ENCODE measurements around the gene PDGFRB. TPM values are rescaled to one million over a fixed set of nuclear protein-coding genes. Genes with fewer than 3 reads are reported as not detected.

Gene PDGFRB
- polyA plus RNA-seq, 1 donor from 2014 or later, result not detected

DNA sequence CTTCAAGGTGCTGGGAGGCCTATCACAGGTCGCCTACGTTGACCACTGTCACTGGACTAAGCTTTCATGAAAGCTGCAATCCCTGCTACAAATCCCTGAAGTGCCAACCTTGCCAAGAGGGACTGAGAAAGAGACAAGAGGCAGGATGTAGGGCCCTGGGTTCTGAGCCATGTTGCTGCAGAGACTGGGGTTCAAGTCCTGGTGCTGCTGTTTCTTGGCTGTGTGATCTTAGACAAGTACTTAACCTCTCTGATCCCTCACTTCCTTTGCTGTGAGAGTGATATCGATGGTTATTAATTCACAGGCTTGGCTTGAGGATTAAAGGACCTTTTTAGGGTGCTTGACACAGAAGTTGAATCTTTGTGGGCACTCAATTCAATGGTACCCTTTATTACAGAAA lies 84.8 kb downstream of the PDGFRB start:
- Histone ChIP-seq H3K4me2 (ENCODE audit: low read length) (no peak overlapping the region), H3K4me3 (ENCODE audit: low read length) (no peak overlapping the region), H3K79me2 (replicated peaks; ENCODE audit: insufficient read depth, low read length) (no peaks in the 10 kb centered on the region), H3K9ac (ENCODE audit: low read length) (no peak overlapping the region), H2AFZ (ENCODE audit: low read depth, low read length) (no peak overlapping the region), H3F3A (ENCODE audit: insufficient read depth, low read length, poor library complexity, severe bottlenecking) (no peaks in the 10 kb centered on the region), H3K27me3 (ENCODE audit: insufficient read depth, low read depth, low read length) (no peaks in the 10 kb centered on the region), H3K27ac (ENCODE audit: low read length) (no peak overlapping the region), H3K9me2 (ENCODE audit: insufficient read depth, low read length) (no peaks in the 10 kb centered on the region), H3K36me3 (ENCODE audit: insufficient read depth, low read length) (no peaks in the 10 kb centered on the region), H3K9me3 (ENCODE audit: low read length) (no peaks in the 10 kb centered on the region), H4K20me1 (ENCODE audit: insufficient read depth) (no peaks in the 10 kb centered on the region)
- TF ChIP-seq EP300 (conservative IDR thresholded peaks at IDR 0.05; ENCODE audit: poor library complexity, severe bottlenecking), result no peak
- TF ChIP-seq, protein P1, sequence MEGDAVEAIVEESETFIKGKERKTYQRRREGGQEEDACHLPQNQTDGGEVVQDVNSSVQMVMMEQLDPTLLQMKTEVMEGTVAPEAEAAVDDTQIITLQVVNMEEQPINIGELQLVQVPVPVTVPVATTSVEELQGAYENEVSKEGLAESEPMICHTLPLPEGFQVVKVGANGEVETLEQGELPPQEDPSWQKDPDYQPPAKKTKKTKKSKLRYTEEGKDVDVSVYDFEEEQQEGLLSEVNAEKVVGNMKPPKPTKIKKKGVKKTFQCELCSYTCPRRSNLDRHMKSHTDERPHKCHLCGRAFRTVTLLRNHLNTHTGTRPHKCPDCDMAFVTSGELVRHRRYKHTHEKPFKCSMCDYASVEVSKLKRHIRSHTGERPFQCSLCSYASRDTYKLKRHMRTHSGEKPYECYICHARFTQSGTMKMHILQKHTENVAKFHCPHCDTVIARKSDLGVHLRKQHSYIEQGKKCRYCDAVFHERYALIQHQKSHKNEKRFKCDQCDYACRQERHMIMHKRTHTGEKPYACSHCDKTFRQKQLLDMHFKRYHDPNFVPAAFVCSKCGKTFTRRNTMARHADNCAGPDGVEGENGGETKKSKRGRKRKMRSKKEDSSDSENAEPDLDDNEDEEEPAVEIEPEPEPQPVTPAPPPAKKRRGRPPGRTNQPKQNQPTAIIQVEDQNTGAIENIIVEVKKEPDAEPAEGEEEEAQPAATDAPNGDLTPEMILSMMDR (IDR thresholded peaks at IDR 0.05; ENCODE audit: poor library complexity, severe bottlenecking), result no peak
- TF ChIP-seq POLR2AphosphoS5 (IDR thresholded peaks at IDR 0.05), result no peak
- TF ChIP-seq EZH2 (IDR thresholded peaks at IDR 0.05; ENCODE audit: borderline replicate concordance, insufficient read depth, low read length, poor library complexity, severe bottlenecking), result no peak
- no peak for TF ChIP-seq TAF1 (IDR thresholded peaks at IDR 0.05; ENCODE audit: low read depth)
- TF ChIP-seq, protein P2, sequence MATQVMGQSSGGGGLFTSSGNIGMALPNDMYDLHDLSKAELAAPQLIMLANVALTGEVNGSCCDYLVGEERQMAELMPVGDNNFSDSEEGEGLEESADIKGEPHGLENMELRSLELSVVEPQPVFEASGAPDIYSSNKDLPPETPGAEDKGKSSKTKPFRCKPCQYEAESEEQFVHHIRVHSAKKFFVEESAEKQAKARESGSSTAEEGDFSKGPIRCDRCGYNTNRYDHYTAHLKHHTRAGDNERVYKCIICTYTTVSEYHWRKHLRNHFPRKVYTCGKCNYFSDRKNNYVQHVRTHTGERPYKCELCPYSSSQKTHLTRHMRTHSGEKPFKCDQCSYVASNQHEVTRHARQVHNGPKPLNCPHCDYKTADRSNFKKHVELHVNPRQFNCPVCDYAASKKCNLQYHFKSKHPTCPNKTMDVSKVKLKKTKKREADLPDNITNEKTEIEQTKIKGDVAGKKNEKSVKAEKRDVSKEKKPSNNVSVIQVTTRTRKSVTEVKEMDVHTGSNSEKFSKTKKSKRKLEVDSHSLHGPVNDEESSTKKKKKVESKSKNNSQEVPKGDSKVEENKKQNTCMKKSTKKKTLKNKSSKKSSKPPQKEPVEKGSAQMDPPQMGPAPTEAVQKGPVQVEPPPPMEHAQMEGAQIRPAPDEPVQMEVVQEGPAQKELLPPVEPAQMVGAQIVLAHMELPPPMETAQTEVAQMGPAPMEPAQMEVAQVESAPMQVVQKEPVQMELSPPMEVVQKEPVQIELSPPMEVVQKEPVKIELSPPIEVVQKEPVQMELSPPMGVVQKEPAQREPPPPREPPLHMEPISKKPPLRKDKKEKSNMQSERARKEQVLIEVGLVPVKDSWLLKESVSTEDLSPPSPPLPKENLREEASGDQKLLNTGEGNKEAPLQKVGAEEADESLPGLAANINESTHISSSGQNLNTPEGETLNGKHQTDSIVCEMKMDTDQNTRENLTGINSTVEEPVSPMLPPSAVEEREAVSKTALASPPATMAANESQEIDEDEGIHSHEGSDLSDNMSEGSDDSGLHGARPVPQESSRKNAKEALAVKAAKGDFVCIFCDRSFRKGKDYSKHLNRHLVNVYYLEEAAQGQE (IDR thresholded peaks at IDR 0.05; ENCODE audit: borderline replicate concordance), result no peak
- no peak for TF ChIP-seq MXI1 (conservative IDR thresholded peaks at IDR 0.05; ENCODE audit: poor library complexity, severe bottlenecking)
- TF ChIP-seq RAD21 (conservative IDR thresholded peaks at IDR 0.05), result no peak
- no peak for TF ChIP-seq SMC3 (conservative IDR thresholded peaks at IDR 0.05; ENCODE audit: poor library complexity)

DNA sequence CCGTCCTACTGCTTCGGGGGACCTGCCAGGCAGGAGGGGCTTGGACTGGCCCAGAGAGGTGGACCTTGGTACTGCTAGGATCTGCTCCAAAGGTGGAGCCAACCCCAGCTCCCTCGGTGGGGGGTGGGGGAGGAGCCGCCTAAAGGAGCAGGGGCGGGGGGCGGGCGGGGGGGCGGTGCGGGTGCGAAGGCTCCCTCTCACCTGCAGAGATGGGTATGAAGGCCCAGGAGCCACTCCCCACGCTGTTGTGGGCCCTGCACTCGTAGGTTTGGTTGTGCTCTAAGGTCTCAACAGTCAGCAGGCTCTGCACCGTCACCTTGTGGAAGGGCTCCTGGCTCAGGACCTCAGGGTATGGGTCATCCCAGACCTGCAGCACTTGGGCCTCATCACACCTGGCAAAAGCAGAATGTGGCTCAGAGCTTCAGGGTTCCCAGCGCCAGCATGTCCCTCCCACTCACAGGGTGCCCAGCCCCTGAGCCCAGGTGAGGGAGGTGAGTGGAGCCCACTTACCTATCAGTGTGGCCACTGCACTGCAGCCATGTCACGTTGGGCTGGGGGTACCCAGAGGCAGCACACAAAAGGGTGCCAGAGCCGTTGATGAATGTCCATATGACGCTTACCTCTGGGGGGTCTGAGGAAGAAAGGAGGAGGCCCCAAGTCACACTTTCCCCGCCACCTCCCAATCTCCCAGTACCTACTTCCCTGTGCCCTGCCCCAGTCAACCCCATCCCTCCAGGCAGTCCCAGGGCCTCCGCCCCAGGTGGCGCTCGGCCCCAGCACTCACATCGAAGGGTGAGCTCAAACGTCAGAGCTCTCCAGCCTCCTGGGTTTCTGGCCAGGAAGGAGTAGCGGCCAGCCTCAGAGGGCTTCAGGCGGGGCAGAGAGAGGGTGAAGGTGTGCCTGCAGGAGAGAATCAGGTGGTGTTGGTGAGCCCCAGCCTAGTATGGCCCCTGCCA lies 85.7 kb downstream of the PDGFRB start:
- H3K27ac ChIP-seq (ENCODE audit: low read length), result no peak overlapping the region
- H3K27me3 ChIP-seq (ENCODE audit: insufficient read depth, low read depth, low read length), result no peaks in the 10 kb centered on the region
- H3K79me2 ChIP-seq (replicated peaks; ENCODE audit: insufficient read depth, low read length), result no peaks in the 10 kb centered on the region
- H3F3A ChIP-seq (ENCODE audit: insufficient read depth, low read length, poor library complexity, severe bottlenecking), result no peaks in the 10 kb centered on the region
- H3K9me3 ChIP-seq (ENCODE audit: low read length), result no peaks in the 10 kb centered on the region
- no peaks in the 10 kb centered on the region for H3K36me3 ChIP-seq (ENCODE audit: insufficient read depth, low read length)
- H3K9me2 ChIP-seq (ENCODE audit: insufficient read depth, low read length), result no peaks in the 10 kb centered on the region
- no peak overlapping the region for H3K4me2 ChIP-seq (ENCODE audit: low read length)
- H3K9ac ChIP-seq (ENCODE audit: low read length), result no peak overlapping the region
- TF ChIP-seq EP300 (conservative IDR thresholded peaks at IDR 0.05; ENCODE audit: poor library complexity, severe bottlenecking) (no peak), TAF1 (IDR thresholded peaks at IDR 0.05; ENCODE audit: low read depth) (no peak), MXI1 (conservative IDR thresholded peaks at IDR 0.05; ENCODE audit: poor library complexity, severe bottlenecking) (no peak), SMC3 (conservative IDR thresholded peaks at IDR 0.05; ENCODE audit: poor library complexity) (no peak), EZH2 (IDR thresholded peaks at IDR 0.05; ENCODE audit: borderline replicate concordance, insufficient read depth, low read length, poor library complexity, severe bottlenecking) (no peak), POLR2AphosphoS5 (IDR thresholded peaks at IDR 0.05) (no peak), RAD21 (conservative IDR thresholded peaks at IDR 0.05) (no peak)
- TF ChIP-seq, protein P1 (IDR thresholded peaks at IDR 0.05; ENCODE audit: poor library complexity, severe bottlenecking), result no peak
- TF ChIP-seq, protein P2 (IDR thresholded peaks at IDR 0.05; ENCODE audit: borderline replicate concordance), result no peak
- no peak overlapping the region for H2AFZ ChIP-seq (ENCODE audit: low read depth, low read length)
- H4K20me1 ChIP-seq (ENCODE audit: insufficient read depth), result no peaks in the 10 kb centered on the region
- H3K4me3 ChIP-seq (ENCODE audit: low read length), result no peak overlapping the region

All from neural cell (in vitro differentiated cells).